Heart left ventricle (tissue), 16 donors: ENCODE results near the gene MAPT. TPM values are rescaled to one million over a fixed set of nuclear protein-coding genes. Genes with fewer than 3 reads are reported as not detected.

Experiments
- ATAC-seq, 4 donors: fragments of 200-7000 bp; cut with Tn5 transposase; one replicate each; pipeline ENCODE4 v1.9.1; 2020 to 2022; ENCODE audit warnings: moderate library complexity in 4 of 4, mild to moderate bottlenecking in 3 of 4, moderate number of reproducible peaks in 1 of 4
- DNase-seq, 5 donors: peaks; one replicate each; pipeline ENCODE4 v3.0.0-alpha.2; 2020
- H3K27ac ChIP-seq, 12 donors: fragments of 200-600 bp; sonication (generic) in 4 of 12; one replicate each; pipeline versions ENCODE4 v1.5.0 to v1.8.0; 2016 to 2022; ENCODE audit warnings: mild to moderate bottlenecking in 2 of 12
- H3K27me3 ChIP-seq, 9 donors: fragments of 200-600 bp; sonication (generic) in 2 of 9; one replicate each; pipeline versions ENCODE4 v1.5.1 to v1.8.0; 2016 to 2022; ENCODE audit warnings: mild to moderate bottlenecking in 3 of 9
- H3K36me3 ChIP-seq, 9 donors: fragments of 200-600 bp; sonication (generic) in 2 of 9; one replicate each; pipeline versions ENCODE4 v1.5.0 to v1.8.0; 2018 to 2022; ENCODE audit warnings: mild to moderate bottlenecking in 2 of 9
- H3K4me1 ChIP-seq, 12 donors: fragments of 200-600 bp; sonication (generic) in 4 of 12; one replicate each; pipeline versions ENCODE4 v1.5.0 to v1.8.0; 2016 to 2022; ENCODE audit warnings: mild to moderate bottlenecking in 3 of 12
- H3K4me3 ChIP-seq, 12 donors: fragments of 200-600 bp; sonication (generic) in 4 of 12; one replicate each; pipeline versions ENCODE4 v1.5.0 to v1.8.0; 2017 to 2022; ENCODE audit warnings: mild to moderate bottlenecking in 9 of 12, moderate library complexity in 4 of 12
- H3K9me3 ChIP-seq, 12 donors: fragments of 200-600 bp; sonication (generic) in 4 of 12; one replicate each; pipeline versions ENCODE4 v1.5.0 to v1.8.0; 2016 to 2022; ENCODE audit warnings: mild to moderate bottlenecking in 1 of 12
- CTCF ChIP-seq, 12 donors: fragments of 200-600 bp; sonication (generic) in 4 of 12; IDR thresholded peaks; one replicate each; pipeline versions ENCODE4 v1.5.0 to v1.8.0; 2018 to 2022; ENCODE audit warnings: antibody characterized with exemption in 12 of 12, mild to moderate bottlenecking in 5 of 12
- POLR2A ChIP-seq, 2 donors: fragments of 450-650 bp; IDR thresholded peaks; one replicate each; pipeline ENCODE4 v1.6.1; 2017; ENCODE audit warnings: antibody characterized with exemption in 2 of 2, mild to moderate bottlenecking in 2 of 2, moderate library complexity in 2 of 2
- WGBS, 4 donors: extraction: QIAGEN DNeasy Blood & Tissue Kit in 2 of 4; methylation state at CpG; one replicate each; pipeline versions ENCODE4 v1.1.5 to v1.1.7; 2013 to 2018; 5-methylcytosine and 5-hydroxymethylcytosine counted together
- intact Hi-C, 10 donors: fragments of 100-400 bp; cut with DNase I; formaldehyde crosslinking; loops; one replicate each; pipeline versions ENCODE4 v1.11.1 to v1.14.2; 2022
- polyA plus RNA-seq, 2 donors: library from polyadenylated mRNA; stranded (reverse); fragments of 200-250 nt; gene quantifications; one replicate each; pipeline ENCODE4 v1.2.3, GENCODE V29; 2013
- total RNA-seq, 9 donors: library from RNA; depleted of rRNA in 2 of 9; stranded (reverse); fragments of >200 nt in 2 of 9; fragmentation: NEBNext Ultra II Directional in 3 of 9; extraction: Animal tissue kit (Norgen Biotek cat#: 25700) in 3 of 9; gene quantifications; one replicate each; pipeline versions ENCODE4 v1.1.0 to v1.2.4, GENCODE V29; 2016 to 2023
- donor health status: ischemic (EF 13 %, LVEDD 7.1; RV severe dilation, severe dysfunction).
- donor health status: healthy with polysubstance abuse.
- donor health status: DM: no; HTN: yes; CAD: no.
- donor health status: DM: no; HTN: no; CAD: no.
- donor health status: ischemic (EF 25% LVEDD 6.9; RV normal size, moderate dysfunction).
- donor health status: ischemic (EF 25% LVEDD 5.7; RV mildly dilated, moderate dysfunction).
- donor health status: healthy.
- donor health status: DM: yes; HTN: yes; CAD: no.
- donor health status: ischemic (EF 35%, LVEDD 5.7; RV mildly dilated, moderate dysfunction).
- donor health status: nonischemic (EF 11% LVEDD 7.7; RV severe dilation, severe dysfunction).
- donor health status: DM: yes; HTN: yes; CAD: no.
- donor health status: PGD.
- donor health status: ischemic (EF 29% LVEDD 5.4; RV normal size, mild dysfunction).
- donor health status: nonischemic (EF 23%, LVEDD 6.1; RV moderate dilation, normal function).

MAPT gene
- total and polyA plus RNA-seq, 11 donors: 2.9 to 70.4 (median 29.3) TPM

- Histone ChIP-seq H3K9me3 (no peaks in the 10 kb centered on the region), H3K4me3 (no peak overlapping the region), H3K4me1 (peaks cover 0 to 28% (median 15%) of the 10 kb centered on the region in 12 donors), H3K36me3 (peaks cover 0 to 97% (median 70%) of the 10 kb centered on the region in 9 donors), H3K27ac (no peak overlapping the region), H3K27me3 (no peaks in the 10 kb centered on the region)
- 88 to 98% (median 92%) methylated on average over 12 to 16 of the region's 16 CpGs for WGBS, 4 donors
- ATAC-seq (no peak), DNase-seq (no peak)
- intact Hi-C loops: loop anchor here in 1 of 10 donors (10.0 kb wide), 1 partner anchor 57 kb away; no protein-coding TSS in a partner anchor
- TF ChIP-seq CTCF (IDR thresholded peaks at IDR 0.05) (no peak), POLR2A (IDR thresholded peaks at IDR 0.05) (no peak)
Measured at GRCh38 chr17:46031440-46031839, 137.1 kb downstream of the MAPT start.

GRCh38 chr17:46031920-46032319 lies 137.6 kb downstream of the MAPT start:
- Histone ChIP-seq H3K27me3 (no peaks in the 10 kb centered on the region), H3K36me3 (peaks cover 0 to 97% (median 74%) of the 10 kb centered on the region in 9 donors), H3K27ac (no peak overlapping the region), H3K4me1 (peaks cover 0 to 25% (median 14%) of the 10 kb centered on the region in 12 donors), H3K4me3 (no peak overlapping the region), H3K9me3 (no peaks in the 10 kb centered on the region)
- TF ChIP-seq POLR2A (IDR thresholded peaks at IDR 0.05) (no peak), CTCF (IDR thresholded peaks at IDR 0.05) (no peak)
- DNase-seq (no peak), ATAC-seq (no peak)
- WGBS, 4 donors: 81 to 92% (median 85%) methylated on average over 8 of the region's 8 CpGs
- intact Hi-C loops: loop anchor here in 1 of 10 donors (10.0 kb wide), 1 partner anchor 57 kb away; no protein-coding TSS in a partner anchor

GRCh38 chr17:46032909-46033308 lies 138.6 kb downstream of the MAPT start:
- TF ChIP-seq POLR2A (IDR thresholded peaks at IDR 0.05): no peak
- no peak for TF ChIP-seq CTCF (IDR thresholded peaks at IDR 0.05)
- ATAC-seq: no peak
- intact Hi-C loops: loop anchor here in 1 of 10 donors (10.0 kb wide), 1 partner anchor 58 kb away; no protein-coding TSS in a partner anchor
- H3K9me3 ChIP-seq: no peaks in the 10 kb centered on the region
- H3K4me3 ChIP-seq: no peak overlapping the region
- WGBS, 4 donors: 88 to 96% (median 95%) methylated on average over 11 of the region's 11 CpGs
- no peak for DNase-seq
- no peaks in the 10 kb centered on the region for H3K27me3 ChIP-seq
- H3K36me3 ChIP-seq: peaks cover 0 to 100% (median 84%) of the 10 kb centered on the region in 9 donors
- peaks cover 0 to 17% (median 5%) of the 10 kb centered on the region in 12 donors for H3K4me1 ChIP-seq
- H3K27ac ChIP-seq: no peak overlapping the region

GRCh38 chr17:46033392-46033791 lies 139.0 kb downstream of the MAPT start:
- no peak for TF ChIP-seq POLR2A (IDR thresholded peaks at IDR 0.05)
- TF ChIP-seq CTCF (IDR thresholded peaks at IDR 0.05): no peak
- intact Hi-C loops: loop anchor here in 1 of 10 donors (10.0 kb wide), 1 partner anchor 59 kb away; no protein-coding TSS in a partner anchor
- no peak for DNase-seq

More at GRCh38 chr17:46033392-46033791, 139.0 kb downstream of the MAPT start:
- Histone ChIP-seq H3K4me3 (no peak overlapping the region), H3K27ac (no peak overlapping the region), H3K9me3 (no peaks in the 10 kb centered on the region), H3K36me3 (peaks cover 0 to 100% (median 89%) of the 10 kb centered on the region in 9 donors), H3K27me3 (no peaks in the 10 kb centered on the region), H3K4me1 (peaks cover 0 to 12% (median 1%) of the 10 kb centered on the region in 12 donors)
- no peak for ATAC-seq
- 90 to 96% (median 93%) methylated on average over 3 of the region's 3 CpGs for whole genome bisulfite sequencing, 4 donors
